Peyer's patch (tissue), 4 donors: ENCODE results near the gene CHST11.

Experiments
- POLR2A ChIP-seq, 2 donors: fragments of 450-650 bp; IDR thresholded peaks; one replicate each; pipeline ENCODE4 v1.5.1; 2017; ENCODE audit warnings: antibody characterized with exemption in 2 of 2, mild to moderate bottlenecking in 2 of 2, moderate library complexity in 2 of 2
- TF ChIP-seq, protein P1 (sequence below), 6 experiments: fragments of 450-650 bp in 4 of 6; fragments of 200-600 bp in 2 of 6; sonication (generic) in 1 of 6; IDR thresholded peaks; one replicate each; pipeline ENCODE4 v1.5.1; 2017 to 2019; ENCODE audit warnings: antibody characterized with exemption in 6 of 6, mild to moderate bottlenecking in 3 of 6, moderate library complexity in 1 of 6

DNA sequence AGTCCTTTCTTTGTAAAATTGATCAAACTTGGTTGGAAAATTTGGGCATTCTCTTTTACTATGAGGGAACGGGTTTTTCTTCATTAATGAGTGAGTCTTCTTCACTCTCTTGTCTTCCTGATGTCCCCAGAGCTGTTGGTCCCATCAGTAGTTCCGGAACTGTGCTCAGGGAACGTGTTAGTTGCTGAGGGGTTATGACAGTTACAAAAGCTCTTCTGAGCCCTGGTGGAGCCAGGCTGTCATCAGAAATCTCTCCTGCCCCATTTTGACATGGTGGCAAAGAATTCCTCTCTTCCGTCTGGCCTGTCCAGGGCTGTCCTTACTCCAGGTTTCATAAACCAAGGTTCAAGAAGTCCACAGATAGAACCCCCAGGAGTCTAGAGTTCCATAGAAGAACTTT is 292.8 kb downstream of the CHST11 start:
- TF ChIP-seq, protein P1, sequence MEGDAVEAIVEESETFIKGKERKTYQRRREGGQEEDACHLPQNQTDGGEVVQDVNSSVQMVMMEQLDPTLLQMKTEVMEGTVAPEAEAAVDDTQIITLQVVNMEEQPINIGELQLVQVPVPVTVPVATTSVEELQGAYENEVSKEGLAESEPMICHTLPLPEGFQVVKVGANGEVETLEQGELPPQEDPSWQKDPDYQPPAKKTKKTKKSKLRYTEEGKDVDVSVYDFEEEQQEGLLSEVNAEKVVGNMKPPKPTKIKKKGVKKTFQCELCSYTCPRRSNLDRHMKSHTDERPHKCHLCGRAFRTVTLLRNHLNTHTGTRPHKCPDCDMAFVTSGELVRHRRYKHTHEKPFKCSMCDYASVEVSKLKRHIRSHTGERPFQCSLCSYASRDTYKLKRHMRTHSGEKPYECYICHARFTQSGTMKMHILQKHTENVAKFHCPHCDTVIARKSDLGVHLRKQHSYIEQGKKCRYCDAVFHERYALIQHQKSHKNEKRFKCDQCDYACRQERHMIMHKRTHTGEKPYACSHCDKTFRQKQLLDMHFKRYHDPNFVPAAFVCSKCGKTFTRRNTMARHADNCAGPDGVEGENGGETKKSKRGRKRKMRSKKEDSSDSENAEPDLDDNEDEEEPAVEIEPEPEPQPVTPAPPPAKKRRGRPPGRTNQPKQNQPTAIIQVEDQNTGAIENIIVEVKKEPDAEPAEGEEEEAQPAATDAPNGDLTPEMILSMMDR (IDR thresholded peaks at IDR 0.05), result no peak
- TF ChIP-seq POLR2A (IDR thresholded peaks at IDR 0.05), result no peak
